ENCODE data around the gene DISP3.

The DISP3 gene

GRCh38 chr1:11530731-11531311, 51.9 kb downstream of the DISP3 start:
- TF ChIP-seq ZFX (IDR thresholded peaks at IDR 0.05; ENCODE audit: borderline replicate concordance), result no peak
- TF ChIP-seq, protein P1, sequence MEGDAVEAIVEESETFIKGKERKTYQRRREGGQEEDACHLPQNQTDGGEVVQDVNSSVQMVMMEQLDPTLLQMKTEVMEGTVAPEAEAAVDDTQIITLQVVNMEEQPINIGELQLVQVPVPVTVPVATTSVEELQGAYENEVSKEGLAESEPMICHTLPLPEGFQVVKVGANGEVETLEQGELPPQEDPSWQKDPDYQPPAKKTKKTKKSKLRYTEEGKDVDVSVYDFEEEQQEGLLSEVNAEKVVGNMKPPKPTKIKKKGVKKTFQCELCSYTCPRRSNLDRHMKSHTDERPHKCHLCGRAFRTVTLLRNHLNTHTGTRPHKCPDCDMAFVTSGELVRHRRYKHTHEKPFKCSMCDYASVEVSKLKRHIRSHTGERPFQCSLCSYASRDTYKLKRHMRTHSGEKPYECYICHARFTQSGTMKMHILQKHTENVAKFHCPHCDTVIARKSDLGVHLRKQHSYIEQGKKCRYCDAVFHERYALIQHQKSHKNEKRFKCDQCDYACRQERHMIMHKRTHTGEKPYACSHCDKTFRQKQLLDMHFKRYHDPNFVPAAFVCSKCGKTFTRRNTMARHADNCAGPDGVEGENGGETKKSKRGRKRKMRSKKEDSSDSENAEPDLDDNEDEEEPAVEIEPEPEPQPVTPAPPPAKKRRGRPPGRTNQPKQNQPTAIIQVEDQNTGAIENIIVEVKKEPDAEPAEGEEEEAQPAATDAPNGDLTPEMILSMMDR (IDR thresholded peaks at IDR 0.05), result no peak
- no peak overlapping the region for H3K27ac ChIP-seq

GRCh38 chr1:11531314-11531870, 52.4 kb downstream of the DISP3 start:
- TF ChIP-seq, protein P1 (IDR thresholded peaks at IDR 0.05), result no peak
- no peak for TF ChIP-seq ZFX (IDR thresholded peaks at IDR 0.05; ENCODE audit: borderline replicate concordance)

GRCh38 chr1:11531943-11532342, 53.0 kb downstream of the DISP3 start:
- H3K27ac ChIP-seq, result no peak overlapping the region
- no peak for TF ChIP-seq ZFX (IDR thresholded peaks at IDR 0.05; ENCODE audit: borderline replicate concordance)
- TF ChIP-seq, protein P1 (IDR thresholded peaks at IDR 0.05), result no peak

More at GRCh38 chr1:11531314-11531870, 52.4 kb downstream of the DISP3 start:
- H3K27ac ChIP-seq, result no peak overlapping the region

GRCh38 chr1:11533790-11534787, 55.1 kb downstream of the DISP3 start:
- TF ChIP-seq ZFX (IDR thresholded peaks at IDR 0.05; ENCODE audit: borderline replicate concordance), result no peak
- TF ChIP-seq, protein P1 (IDR thresholded peaks at IDR 0.05), result no peak
- no peak overlapping the region for H3K27ac ChIP-seq

- TF ChIP-seq, protein P1 (IDR thresholded peaks at IDR 0.05), result no peak
- TF ChIP-seq ZFX (IDR thresholded peaks at IDR 0.05; ENCODE audit: borderline replicate concordance), result no peak
- no peak overlapping the region for H3K27ac ChIP-seq
Observed at GRCh38 chr1:11534846-11535245, 55.9 kb downstream of the DISP3 start.

GRCh38 chr1:11535316-11535715, 56.4 kb downstream of the DISP3 start:
- no peak overlapping the region for H3K27ac ChIP-seq
- TF ChIP-seq, protein P1 (IDR thresholded peaks at IDR 0.05), result no peak
- TF ChIP-seq ZFX (IDR thresholded peaks at IDR 0.05; ENCODE audit: borderline replicate concordance), result no peak

All from 22Rv1 (cell line).